GM13976 (cell line): Measurements from ENCODE around the gene CDC34.

Source experiments
- DNase-seq: peaks from one replicate; pipeline ENCODE4 v3.0.0; 2012; ENCODE audit warnings: low spot score
- in situ Hi-C: fragments of 300-500 bp; cut with MboI; formaldehyde crosslinking; loops from one replicate; pipeline ENCODE4 v1.12.0; 2022; ENCODE audit warnings: low sequenced_read_pairs, mixed read lengths, inconsistent platforms; ENCODE audit not compliant: unreplicated experiment
- TF ChIP-seq, protein P1 (sequence below): IDR thresholded peaks from 2 replicates; pipeline ENCODE4 v1.5.1; 2012; ENCODE audit warnings: borderline replicate concordance, mild to moderate bottlenecking; ENCODE audit not compliant: insufficient read depth; ENCODE audit errors: extremely low read depth, missing control alignments, control extremely low read depth

Gene CDC34

DNA sequence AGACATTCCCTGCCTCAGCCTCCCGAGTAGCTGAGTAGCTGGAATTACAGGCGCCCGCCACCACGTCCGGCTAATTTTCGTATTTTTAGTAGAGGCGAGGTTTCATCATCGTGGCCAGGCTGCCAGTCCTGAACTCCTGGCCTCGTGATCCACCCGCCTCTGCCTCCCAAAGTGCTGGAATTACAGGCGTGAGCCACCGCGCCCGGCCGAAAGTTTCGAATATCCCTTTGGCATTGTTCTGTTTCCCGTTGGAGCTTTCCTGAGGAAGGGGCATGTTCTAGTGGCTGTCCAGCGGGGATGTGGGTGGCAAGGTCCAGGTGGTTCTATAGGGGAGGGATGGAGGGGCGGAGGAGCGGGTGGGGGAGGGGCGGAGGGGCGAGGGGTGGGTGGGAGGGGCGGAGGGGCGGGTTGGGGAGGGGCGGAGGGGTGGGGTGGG lies 38.7 kb downstream of the CDC34 start:
- no peak for DNase-seq
- TF ChIP-seq, protein P1, sequence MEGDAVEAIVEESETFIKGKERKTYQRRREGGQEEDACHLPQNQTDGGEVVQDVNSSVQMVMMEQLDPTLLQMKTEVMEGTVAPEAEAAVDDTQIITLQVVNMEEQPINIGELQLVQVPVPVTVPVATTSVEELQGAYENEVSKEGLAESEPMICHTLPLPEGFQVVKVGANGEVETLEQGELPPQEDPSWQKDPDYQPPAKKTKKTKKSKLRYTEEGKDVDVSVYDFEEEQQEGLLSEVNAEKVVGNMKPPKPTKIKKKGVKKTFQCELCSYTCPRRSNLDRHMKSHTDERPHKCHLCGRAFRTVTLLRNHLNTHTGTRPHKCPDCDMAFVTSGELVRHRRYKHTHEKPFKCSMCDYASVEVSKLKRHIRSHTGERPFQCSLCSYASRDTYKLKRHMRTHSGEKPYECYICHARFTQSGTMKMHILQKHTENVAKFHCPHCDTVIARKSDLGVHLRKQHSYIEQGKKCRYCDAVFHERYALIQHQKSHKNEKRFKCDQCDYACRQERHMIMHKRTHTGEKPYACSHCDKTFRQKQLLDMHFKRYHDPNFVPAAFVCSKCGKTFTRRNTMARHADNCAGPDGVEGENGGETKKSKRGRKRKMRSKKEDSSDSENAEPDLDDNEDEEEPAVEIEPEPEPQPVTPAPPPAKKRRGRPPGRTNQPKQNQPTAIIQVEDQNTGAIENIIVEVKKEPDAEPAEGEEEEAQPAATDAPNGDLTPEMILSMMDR, result no peak
- in situ Hi-C loops, result no loop called here

DNA sequence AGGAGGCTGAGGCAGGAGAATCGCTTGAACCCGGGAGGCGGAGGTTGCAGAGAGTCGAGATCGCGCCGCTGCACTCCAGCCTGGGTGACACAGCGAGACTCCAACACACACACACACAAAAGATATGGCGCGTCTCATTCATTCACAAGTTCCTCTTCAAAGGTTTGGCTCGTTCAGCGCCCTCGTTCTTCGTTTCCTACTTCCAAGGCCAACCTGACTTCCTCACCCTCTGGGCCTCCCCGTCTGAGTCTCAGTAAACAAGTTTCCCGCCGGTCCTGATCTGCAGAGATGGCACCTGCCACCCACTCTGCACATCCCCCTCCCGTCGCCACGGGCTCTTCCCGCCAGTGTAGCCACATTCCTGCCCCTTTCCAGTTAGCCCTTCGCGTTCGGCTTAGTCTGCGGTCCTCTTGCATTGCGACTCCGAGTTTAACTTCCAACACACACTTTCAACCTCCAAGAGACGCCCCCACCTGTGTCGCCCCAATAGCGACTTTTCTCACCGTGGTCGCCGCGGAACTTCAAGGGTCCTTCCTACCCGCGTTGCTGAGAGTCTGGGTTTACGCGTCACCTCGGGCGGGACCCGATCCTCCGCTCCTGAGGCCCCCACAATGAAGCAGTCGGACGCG lies 39.5 kb downstream of the CDC34 start:
- TF ChIP-seq, protein P1, result no peak
- in situ Hi-C loops, result no loop called here
- DNase-seq, result no peak

DNA sequence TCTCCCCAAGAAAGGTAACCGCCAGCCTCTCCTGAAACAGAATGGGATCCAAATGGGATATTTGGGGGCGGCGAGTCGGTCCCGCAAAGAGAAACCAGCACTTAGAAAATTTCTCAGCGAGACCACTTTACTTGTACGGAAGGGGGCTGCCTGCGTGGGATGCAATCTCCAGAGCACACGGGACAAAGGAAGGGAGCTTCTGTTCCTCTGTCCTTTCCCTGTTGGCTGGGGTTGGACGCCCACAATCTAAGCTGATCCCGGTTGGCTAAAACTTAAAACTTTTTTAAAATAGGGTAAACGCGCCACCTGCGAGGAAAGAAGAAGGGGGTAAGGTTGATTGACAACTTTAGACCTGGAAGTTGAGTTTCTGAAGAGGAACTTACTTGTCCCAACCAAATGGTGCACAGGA lies 40.0 kb downstream of the CDC34 start:
- no peak for DNase-seq
- TF ChIP-seq, protein P1, result no peak

DNA sequence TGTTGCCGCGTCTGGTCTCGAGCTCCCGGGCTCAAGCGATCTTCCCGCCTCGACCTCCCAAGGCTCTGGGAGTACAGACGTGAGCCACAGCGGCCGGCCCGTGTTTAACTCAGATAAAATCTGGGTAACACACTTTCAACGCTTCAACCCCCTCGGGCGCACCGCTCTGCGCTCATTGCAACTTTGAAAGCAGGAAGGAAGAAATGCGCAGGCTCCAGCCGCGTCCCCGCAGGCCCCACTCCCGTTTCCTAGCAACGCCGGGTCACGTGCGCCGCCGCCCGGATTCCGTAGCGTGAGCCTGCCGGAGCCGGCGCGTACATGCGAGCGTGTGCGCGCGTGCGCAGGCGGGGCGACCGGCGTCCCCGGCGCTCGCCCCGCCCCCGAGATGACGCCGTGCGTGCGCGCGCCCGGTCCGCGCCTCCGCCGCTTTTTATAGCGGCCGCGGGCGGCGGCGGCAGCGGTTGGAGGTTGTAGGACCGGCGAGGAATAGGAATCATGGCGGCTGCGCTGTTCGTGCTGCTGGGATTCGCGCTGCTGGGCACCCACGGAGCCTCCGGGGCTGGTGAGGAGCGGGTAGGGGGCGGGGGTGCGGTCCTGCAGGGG lies 40.7 kb downstream of the CDC34 start, which contains the start of gene BSG:
Gene BSG, plus strand, starts transcription at position 457 of the 603 bp plus-strand sequence. Its CDS starts 39 bp downstream, at position 496.
- in situ Hi-C loops, result no loop called here
- peak; percentile 100 for DNase-seq
- TF ChIP-seq, protein P1, result no peak

More for the DNA sequence above, 40.0 kb downstream of the CDC34 start:
- in situ Hi-C loops, result no loop called here

DNA sequence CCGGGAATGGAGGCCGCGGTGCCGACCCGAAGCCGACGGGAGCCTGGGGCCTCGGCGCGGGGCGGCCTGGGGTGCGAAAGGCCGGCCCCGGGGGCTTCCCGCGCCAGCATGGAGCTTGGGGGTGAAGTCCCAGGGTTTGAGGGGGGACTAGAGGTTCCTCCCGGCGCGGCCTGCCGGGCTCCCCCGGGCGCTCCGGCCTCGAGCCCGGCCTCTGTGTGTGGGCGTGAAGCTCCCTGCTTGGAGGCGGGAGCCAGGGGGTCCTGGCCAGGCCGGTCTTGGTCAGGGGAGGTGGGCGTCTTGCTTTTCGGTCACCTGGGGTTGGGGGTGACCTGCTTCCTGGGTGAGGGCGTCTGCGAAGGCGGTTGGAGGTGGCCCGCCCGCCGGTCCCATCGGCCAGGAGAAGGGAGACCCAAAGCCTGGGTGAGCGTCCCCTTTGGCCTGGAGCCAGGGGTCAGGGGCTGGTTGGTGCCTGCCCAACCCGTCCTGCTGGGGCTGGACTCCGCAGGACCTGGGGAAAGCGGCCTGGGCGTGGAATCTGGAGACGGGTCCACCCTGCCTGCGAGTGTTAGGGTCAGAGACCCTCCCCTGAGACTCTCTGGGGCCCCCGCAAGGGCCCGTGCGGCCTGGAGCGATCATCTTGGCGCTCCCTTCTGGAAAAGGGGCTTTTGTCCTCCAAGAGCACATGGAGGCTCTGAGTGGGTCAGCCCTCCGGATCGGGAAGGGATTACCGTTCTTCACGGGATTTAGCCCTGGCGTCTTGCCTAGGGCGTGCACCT lies 41.4 kb downstream of the CDC34 start:
- in situ Hi-C loops, result no loop called here
- TF ChIP-seq, protein P1, result no peak
- DNase-seq, result no peak

DNA sequence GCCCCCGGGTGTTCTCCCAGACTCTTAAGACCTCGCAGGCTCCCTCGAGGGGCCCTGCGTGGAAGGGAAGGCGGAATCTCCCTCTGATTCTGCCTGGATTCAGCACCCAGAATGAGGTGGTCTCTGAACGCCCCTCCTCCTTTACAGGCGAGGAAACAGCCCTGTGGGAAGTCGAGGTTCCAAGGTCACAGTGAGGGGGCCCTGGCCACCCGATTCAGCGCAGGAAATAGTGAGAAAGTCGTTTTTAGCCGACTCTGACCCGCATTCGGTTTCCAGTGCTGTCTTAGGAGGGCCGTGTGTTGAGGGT lies 41.9 kb downstream of the CDC34 start:
- in situ Hi-C loops, result no loop called here
- TF ChIP-seq, protein P1, result no peak
- DNase-seq, result no peak
